Measurements from ENCODE around the gene CNTN2. TPM values are rescaled to one million over a fixed set of nuclear protein-coding genes. Genes with fewer than 3 reads are reported as not detected.

CNTN2 gene
- total and polyA plus RNA-seq, 2 of the 8 experiments (the other 6 are each of a cell fraction or from before 2014, with no cell fraction given), result 1.2 to 3.9 TPM

DNA sequence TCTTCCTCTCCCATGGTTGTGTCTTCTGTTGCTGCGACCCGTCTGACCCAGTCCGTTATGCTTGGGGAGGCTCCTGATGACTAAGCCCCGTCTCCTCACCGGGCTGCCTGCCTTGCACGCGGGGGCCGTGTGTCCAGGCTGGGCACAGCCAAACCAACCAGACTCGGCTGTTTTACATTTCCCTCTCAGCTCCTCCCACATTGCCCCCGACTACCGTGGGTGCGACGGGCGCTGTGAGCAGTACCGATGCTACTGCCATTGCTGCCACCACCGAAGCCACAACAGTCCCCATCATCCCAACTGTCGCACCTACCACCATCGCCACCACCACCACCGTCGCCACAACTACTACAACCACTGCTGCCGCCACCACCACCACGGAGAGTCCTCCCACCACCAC, 46.0 kb upstream of the CNTN2 start:
- Histone ChIP-seq H3K56ac (replicated peaks; ENCODE audit: insufficient read length, low read depth, low read length) (no peak overlapping the region), H3K27ac (ENCODE audit: low read depth, low read length) (no peak overlapping the region), H2BK12ac (ENCODE audit: low read depth, low read length) (no peak overlapping the region), H3K23me2 (ENCODE audit: low read depth, low read length) (no peaks in the 10 kb centered on the region), H2BK15ac (ENCODE audit: low read length) (no peak overlapping the region), H2BK20ac (ENCODE audit: low read length) (no peak overlapping the region), H3K36me3 (ENCODE audit: control insufficient read depth in 2 of 4, insufficient read depth in 4 of 4, low read length in 3 of 4) (no peaks in the 10 kb centered on the region), H2BK5ac (ENCODE audit: low read depth, low read length) (no peak overlapping the region), H3K79me2 (ENCODE audit: control insufficient read depth in 1 of 2, insufficient read depth in 2 of 2, low read length in 2 of 2) (no peaks in the 10 kb centered on the region), H4K91ac (replicated peaks; ENCODE audit: insufficient read length, low read length) (no peak overlapping the region), H2AK5ac (ENCODE audit: low read depth, low read length) (no peak overlapping the region; the same call in 1 of the 2 replicates), H2BK120ac (replicated peaks; ENCODE audit: low read depth, low read length) (no peak overlapping the region), H3K4me3 (ENCODE audit: extremely low read depth in 1 of 4, insufficient read depth in 2 of 4, low read depth in 3 of 4, low read length in 4 of 4) (no peak overlapping the region), H3K9me3 (ENCODE audit: insufficient read depth in 2 of 2, low read depth in 1 of 2, low read length in 1 of 2) (no peaks in the 10 kb centered on the region), H3K27me3 (replicated peaks in 1 of 4; ENCODE audit: control insufficient read depth in 3 of 4, extremely low read depth in 1 of 4, insufficient read depth in 3 of 4, low read length in 3 of 4) (no peaks in the 10 kb centered on the region; a peak in 1 of 7 replicates), H4K20me1 (replicated peaks in 1 of 2; ENCODE audit: control insufficient read depth in 1 of 2, insufficient read depth in 2 of 2, low read length in 2 of 2) (no peaks in the 10 kb centered on the region), H3K9ac (replicated peaks in 1 of 4; ENCODE audit: extremely low read depth in 1 of 4, low read depth in 3 of 4, low read length in 3 of 4) (no peak overlapping the region), H3K4ac (replicated peaks; ENCODE audit: insufficient read length, low read depth, low read length) (no peak overlapping the region), H3K18ac (ENCODE audit: extremely low read depth, low read length) (no peak overlapping the region), H3K79me1 (ENCODE audit: low read depth, low read length) (no peaks in the 10 kb centered on the region), H4K8ac (ENCODE audit: extremely low read depth, insufficient read depth, low read length) (no peak overlapping the region), H4K5ac (ENCODE audit: insufficient read length, low read depth, low read length) (no peak overlapping the region), H3K4me2 (ENCODE audit: insufficient read depth in 1 of 2, low read depth in 2 of 2, low read length in 2 of 2) (no peak overlapping the region), H2AFZ (ENCODE audit: low read length) (no peak overlapping the region), H3K23ac (ENCODE audit: insufficient read length) (no peak overlapping the region), H3K4me1 (replicated peaks in 1 of 4; ENCODE audit: control insufficient read depth in 3 of 4, insufficient read depth in 4 of 4, low read length in 3 of 4) (peaks cover 2 to 7% (median 2%) of the 10 kb centered on the region in 4 experiments; a peak in 6 of 7 replicates), H3K14ac (ENCODE audit: insufficient read length) (no peak overlapping the region)
- 90% methylated on average over 22 of the region's 22 CpGs; no CpG with 5 or more reads in 1 of the 2 experiments for whole genome bisulfite sequencing, 2 experiments (ENCODE audit: extremely low coverage in 1 of 2, insufficient coverage in 1 of 2, insufficient read length in 1 of 2, insufficient replicate concordance in 2 of 2, low coverage in 1 of 2, low lambda C conversion rate in 2 of 2, missing lambda C conversion rate in 1 of 2)
- CTCF ChIA-PET (ENCODE audit: partially characterized antibody), result interaction anchor here (1.2 to 33.8 kb wide), 5 partner anchors 8 to 68 kb away, joined by 4 to 1336 read pairs (median 76); partner anchors contain the start of gene TMEM81
- FAIRE-seq (no peak), DNase-seq (ENCODE audit: low read depth in 1 of 2, low spot score in 2 of 2) (no peak)
- POLR2A ChIA-PET (ENCODE audit: partially characterized antibody), result no interaction called here
- TF ChIP-seq ASH2L (IDR thresholded peaks at IDR 0.05; ENCODE audit: low read length) (no peak), RAD21 (IDR thresholded peaks at IDR 0.05 in 1 of 2, conservative IDR thresholded peaks at IDR 0.05 in 1 of 2; ENCODE audit: low read depth in 2 of 2, low read length in 2 of 2) (no peak), YY1 (IDR thresholded peaks at IDR 0.05; ENCODE audit: low read depth, low read length) (no peak), SRF (IDR thresholded peaks at IDR 0.05; ENCODE audit: low read depth, low read length) (no peak), RXRA (IDR thresholded peaks at IDR 0.05; ENCODE audit: insufficient read depth, low read depth, low read length) (no peak), SP2 (IDR thresholded peaks at IDR 0.05; ENCODE audit: low read length) (no peak), EZH2 (IDR thresholded peaks at IDR 0.05; ENCODE audit: low read depth, low read length, severe bottlenecking) (no peak), CEBPB (IDR thresholded peaks at IDR 0.05; ENCODE audit: low read depth, low read length) (no peak), RBBP5 (IDR thresholded peaks at IDR 0.05; ENCODE audit: borderline replicate concordance, low read depth, low read length) (no peak), EP300 (IDR thresholded peaks at IDR 0.05; ENCODE audit: borderline replicate concordance in 1 of 2, low read depth in 2 of 2, low read length in 2 of 2) (no peak), KDM4A (IDR thresholded peaks at IDR 0.05; ENCODE audit: low read depth, low read length, severe bottlenecking) (no peak), CHD1 (IDR thresholded peaks at IDR 0.05; ENCODE audit: low read depth, low read length) (no peak), HDAC6 (IDR thresholded peaks at IDR 0.05; ENCODE audit: low read depth, low read length) (no peak), TCF12 (IDR thresholded peaks at IDR 0.05; ENCODE audit: low read depth, low read length) (no peak), BRCA1 (IDR thresholded peaks at IDR 0.05; ENCODE audit: low read depth, low read length) (no peak)

Measured in H1 (cell line).